Measurements from ENCODE around the gene STX4. TPM values are rescaled to one million over a fixed set of nuclear protein-coding genes. Genes with fewer than 3 reads are reported as not detected.

The STX4 gene
- total and polyA plus RNA-seq, 8 donors = 37.7 to 84.8 (median 43.3) TPM

DNA sequence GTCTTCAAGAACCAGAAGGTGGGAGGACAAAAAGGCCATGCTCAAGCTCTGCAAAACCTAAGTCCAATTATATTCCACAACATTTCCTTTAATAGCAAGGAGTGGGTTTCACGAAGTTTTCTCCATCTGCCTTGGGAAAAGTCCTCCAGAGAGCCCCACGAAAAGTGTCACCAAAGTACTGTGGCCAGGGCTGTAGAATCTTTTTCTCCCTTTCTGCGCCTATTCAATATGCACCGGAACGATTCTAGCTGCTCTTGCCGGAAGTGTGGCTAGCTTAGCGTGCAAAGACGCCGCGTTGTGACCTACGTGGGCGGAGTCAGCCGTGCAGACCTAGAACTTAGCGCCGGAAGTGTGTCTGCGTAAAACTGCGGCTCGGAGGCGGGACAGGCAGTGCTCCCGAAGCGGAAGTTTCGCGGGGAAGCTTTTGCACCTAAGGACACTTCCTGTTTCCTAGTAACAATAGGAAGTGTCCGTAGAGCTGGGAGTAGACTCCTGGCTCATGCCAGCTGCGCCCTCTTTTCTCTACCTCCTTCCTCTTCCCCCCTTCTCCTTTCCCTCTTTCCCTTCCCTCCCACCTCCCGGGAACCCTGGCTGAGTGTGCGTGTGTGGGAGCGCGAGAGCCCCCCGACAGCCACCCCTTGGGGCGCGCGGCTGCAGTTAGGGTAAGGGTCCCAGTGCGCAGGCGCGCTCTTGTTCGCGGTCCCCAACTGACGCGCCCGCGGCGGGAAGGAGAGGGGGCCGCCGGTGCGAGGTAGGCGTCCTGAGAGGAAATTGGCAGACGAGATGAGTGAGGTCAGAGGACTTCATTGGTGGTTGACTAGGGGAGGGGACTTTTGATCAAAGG is 40.8 kb downstream of the STX4 start, which contains the start of the genes ZNF646 and ZNF668:
Gene ZNF646 (plus strand): TSS at position 453 of the 844 bp plus-strand sequence. CDS start 1,903 bp downstream, outside the sequence.
Gene ZNF668 (minus strand): TSS at position 271 of the 844 bp plus-strand sequence. CDS start 9,781 bp downstream, outside the sequence.
- H3K27me3 ChIP-seq = no peaks in the 10 kb centered on the region
- H3K9me3 ChIP-seq = no peaks in the 10 kb centered on the region
- DNase-seq = peak; percentile 96 to 99 (median 98)
- peak within 1 kb of the TSS; percentile 72 to 84 for H3K4me3 ChIP-seq
- peaks cover 0 to 33% of the 10 kb centered on the region in 2 donors for H3K36me3 ChIP-seq
- intact Hi-C loops (cut with DNase I) = loop anchor here (10.0 kb wide), 2 partner anchors 69 to 81 kb away; partner anchors contain the start of gene PRSS36 (in 1 of the 2)
- TF ChIP-seq, protein P1, sequence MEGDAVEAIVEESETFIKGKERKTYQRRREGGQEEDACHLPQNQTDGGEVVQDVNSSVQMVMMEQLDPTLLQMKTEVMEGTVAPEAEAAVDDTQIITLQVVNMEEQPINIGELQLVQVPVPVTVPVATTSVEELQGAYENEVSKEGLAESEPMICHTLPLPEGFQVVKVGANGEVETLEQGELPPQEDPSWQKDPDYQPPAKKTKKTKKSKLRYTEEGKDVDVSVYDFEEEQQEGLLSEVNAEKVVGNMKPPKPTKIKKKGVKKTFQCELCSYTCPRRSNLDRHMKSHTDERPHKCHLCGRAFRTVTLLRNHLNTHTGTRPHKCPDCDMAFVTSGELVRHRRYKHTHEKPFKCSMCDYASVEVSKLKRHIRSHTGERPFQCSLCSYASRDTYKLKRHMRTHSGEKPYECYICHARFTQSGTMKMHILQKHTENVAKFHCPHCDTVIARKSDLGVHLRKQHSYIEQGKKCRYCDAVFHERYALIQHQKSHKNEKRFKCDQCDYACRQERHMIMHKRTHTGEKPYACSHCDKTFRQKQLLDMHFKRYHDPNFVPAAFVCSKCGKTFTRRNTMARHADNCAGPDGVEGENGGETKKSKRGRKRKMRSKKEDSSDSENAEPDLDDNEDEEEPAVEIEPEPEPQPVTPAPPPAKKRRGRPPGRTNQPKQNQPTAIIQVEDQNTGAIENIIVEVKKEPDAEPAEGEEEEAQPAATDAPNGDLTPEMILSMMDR (IDR thresholded peaks at IDR 0.05) = no peak
- H3K27ac ChIP-seq = peak within 1 kb of the TSS; percentile 93 to 96
- peak; percentile 94 for ATAC-seq
- peaks cover 16 to 31% of the 10 kb centered on the region in 2 donors for H3K4me1 ChIP-seq

DNA sequence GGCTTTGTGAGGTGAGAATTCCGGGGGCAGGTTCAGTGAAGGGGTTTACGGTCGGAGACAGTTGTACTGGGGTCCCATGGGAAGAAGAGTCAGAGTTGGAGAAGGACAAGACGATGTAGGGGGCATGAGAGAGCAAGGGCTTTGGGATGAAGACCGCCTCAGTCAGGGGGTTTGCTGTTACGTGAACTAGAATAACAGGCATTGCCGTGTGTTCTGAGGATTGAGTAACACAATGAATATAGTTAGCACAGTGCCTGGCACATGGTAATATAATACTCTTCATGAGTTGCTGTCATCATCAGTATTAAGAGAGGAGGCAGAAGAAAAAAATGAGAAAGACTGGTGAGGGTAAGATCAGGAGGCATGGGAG is 41.4 kb downstream of the STX4 start:
- no peak for ATAC-seq
- no peak for DNase-seq
- TF ChIP-seq, protein P1 (IDR thresholded peaks at IDR 0.05) = no peak
- H3K4me1 ChIP-seq = peaks cover 16 to 37% of the 10 kb centered on the region in 2 donors
- peaks cover 0 to 39% of the 10 kb centered on the region in 2 donors for H3K36me3 ChIP-seq
- intact Hi-C loops (cut with DNase I) = loop anchor here (10.0 kb wide), 2 partner anchors 70 to 80 kb away; partner anchors contain the start of gene PRSS36 (in 1 of the 2)
- H3K27ac ChIP-seq = peak overlapping the region in 1 of 2 donors; percentile 93
- no peaks in the 10 kb centered on the region for H3K27me3 ChIP-seq
- no peaks in the 10 kb centered on the region for H3K9me3 ChIP-seq
- peak overlapping the region; percentile 72 to 84 for H3K4me3 ChIP-seq

DNA sequence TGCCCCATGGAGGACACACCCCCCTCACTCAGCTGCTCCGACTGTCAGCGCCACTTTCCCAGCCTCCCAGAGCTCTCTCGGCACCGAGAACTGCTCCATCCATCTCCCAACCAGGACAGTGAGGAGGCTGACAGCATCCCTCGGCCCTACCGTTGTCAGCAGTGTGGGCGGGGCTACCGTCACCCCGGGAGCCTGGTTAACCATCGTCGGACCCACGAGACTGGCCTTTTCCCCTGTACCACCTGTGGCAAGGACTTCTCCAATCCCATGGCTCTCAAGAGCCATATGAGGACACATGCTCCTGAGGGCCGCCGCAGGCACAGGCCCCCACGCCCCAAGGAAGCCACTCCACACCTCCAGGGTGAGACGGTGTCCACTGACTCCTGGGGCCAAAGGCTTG is 43.0 kb downstream of the STX4 start:
- TF ChIP-seq, protein P1 (IDR thresholded peaks at IDR 0.05) = no peak
- Histone ChIP-seq H3K9me3 (no peaks in the 10 kb centered on the region), H3K4me1 (peaks cover 16 to 44% of the 10 kb centered on the region in 2 donors), H3K27ac (no peak overlapping the region), H3K36me3 (peaks cover 0 to 54% of the 10 kb centered on the region in 2 donors), H3K27me3 (no peaks in the 10 kb centered on the region), H3K4me3 (no peak overlapping the region)
- DNase-seq (no peak), ATAC-seq (no peak)
- intact Hi-C loops (cut with DNase I) = loop anchor here (10.0 kb wide), 2 partner anchors 72 to 78 kb away; partner anchors contain the start of gene PRSS36 (in 1 of the 2)

DNA sequence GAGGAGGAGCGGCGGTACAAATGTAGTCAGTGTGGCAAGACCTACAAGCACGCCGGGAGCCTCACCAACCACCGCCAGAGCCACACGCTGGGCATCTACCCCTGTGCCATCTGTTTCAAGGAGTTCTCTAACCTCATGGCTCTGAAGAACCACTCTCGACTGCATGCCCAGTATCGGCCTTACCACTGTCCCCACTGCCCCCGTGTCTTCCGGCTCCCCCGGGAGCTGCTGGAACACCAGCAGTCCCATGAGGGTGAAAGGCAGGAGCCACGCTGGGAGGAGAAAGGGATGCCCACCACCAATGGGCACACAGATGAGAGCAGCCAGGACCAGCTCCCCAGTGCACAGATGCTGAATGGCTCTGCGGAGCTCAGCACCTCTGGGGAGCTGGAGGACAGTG is 43.7 kb downstream of the STX4 start:
- H3K4me3 ChIP-seq = no peak overlapping the region
- TF ChIP-seq, protein P1 (IDR thresholded peaks at IDR 0.05) = no peak
- H3K27ac ChIP-seq = no peak overlapping the region
- ATAC-seq (no peak), DNase-seq (peak in 1 of 4 donors; percentile 50)
- H3K27me3 ChIP-seq = no peaks in the 10 kb centered on the region
- peaks cover 0 to 61% of the 10 kb centered on the region in 2 donors for H3K36me3 ChIP-seq
- intact Hi-C loops (cut with DNase I) = loop anchor here (10.0 kb wide), 2 partner anchors 72 to 78 kb away; partner anchors contain the start of gene PRSS36 (in 1 of the 2)
- H3K4me1 ChIP-seq = peaks cover 11 to 44% of the 10 kb centered on the region in 2 donors
- no peaks in the 10 kb centered on the region for H3K9me3 ChIP-seq
